Nephron progenitor cell (in vitro differentiated cells): Measurements from ENCODE around the gene FBP1.

Experiments used
- DNase-seq: peaks from one replicate; pipeline ENCODE4 v3.0.0; 2021
- H3K27ac Mint-ChIP-seq: 2 replicates; pipeline ENCODE4 v1.8.0; 2021; ENCODE audit warnings: mild to moderate bottlenecking, moderate library complexity, mixed read lengths
- H3K27me3 Mint-ChIP-seq: 2 replicates; pipeline ENCODE4 v1.8.0; 2021; ENCODE audit warnings: mild to moderate bottlenecking, low read depth, mixed read lengths; ENCODE audit not compliant: poor library complexity
- H3K36me3 Mint-ChIP-seq: 2 replicates; pipeline ENCODE4 v1.8.0; 2021; ENCODE audit warnings: low read depth, mixed read lengths
- H3K4me1 Mint-ChIP-seq: 2 replicates; pipeline ENCODE4 v1.8.0; 2021; ENCODE audit warnings: mixed read lengths
- H3K4me3 Mint-ChIP-seq: 2 replicates; pipeline ENCODE4 v1.8.0; 2021; ENCODE audit warnings: mild to moderate bottlenecking, moderate library complexity, mixed read lengths
- H3K9me3 Mint-ChIP-seq: 2 replicates; pipeline ENCODE4 v1.8.0; 2021; ENCODE audit warnings: mild to moderate bottlenecking, moderate library complexity, mixed read lengths
- TF ChIP-seq, protein P1 (sequence below): fragments of 200-600 bp; sonication (generic); IDR thresholded peaks from 2 replicates; pipeline ENCODE4 v1.5.0; 2021; ENCODE audit warnings: antibody characterized with exemption

The FBP1 gene

DNA sequence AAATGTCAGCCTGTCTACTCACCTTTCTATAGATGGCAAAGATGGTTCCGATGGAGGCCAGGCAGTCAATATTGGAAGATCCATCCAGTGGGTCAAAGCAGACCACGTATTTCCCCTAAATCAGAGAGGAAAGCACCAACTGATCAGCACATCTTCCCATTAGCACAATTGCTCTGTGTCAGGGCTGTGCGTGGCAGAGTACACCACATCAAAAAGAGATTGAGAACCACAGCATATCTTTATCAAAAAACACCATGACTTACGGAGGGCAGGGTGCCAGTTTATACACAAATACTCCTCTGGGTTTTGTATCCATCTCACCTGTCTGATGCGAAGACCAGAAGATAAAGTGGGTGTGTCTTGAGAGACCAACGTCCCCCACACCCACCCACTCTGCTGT lies 54.8 kb downstream of the FBP1 start:
- no peak for DNase-seq
- H3K27ac Mint-ChIP-seq, result peak overlapping the region; percentile 41

DNA sequence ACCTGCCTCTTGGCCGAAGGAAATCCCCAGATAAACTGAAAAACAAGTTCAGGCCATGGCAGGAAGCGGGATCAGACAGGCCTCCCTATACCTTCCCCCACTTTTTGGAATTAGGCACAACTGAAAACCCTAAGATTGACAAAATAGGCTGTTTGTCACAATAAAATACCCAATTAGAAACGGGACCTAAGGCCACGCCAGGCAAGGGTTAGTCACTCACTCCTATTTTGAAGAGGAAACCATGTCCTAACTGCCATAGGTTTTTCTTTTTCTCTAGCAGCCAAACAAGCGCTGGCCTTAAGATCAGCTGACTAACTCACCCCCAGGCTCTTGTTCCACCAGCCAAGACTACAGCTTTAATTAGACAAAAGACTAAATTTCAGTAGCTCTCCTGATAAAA lies 57.6 kb downstream of the FBP1 start:
- H3K36me3 Mint-ChIP-seq, result no peaks in the 10 kb centered on the region
- no peak overlapping the region for H3K27ac Mint-ChIP-seq
- TF ChIP-seq, protein P1, sequence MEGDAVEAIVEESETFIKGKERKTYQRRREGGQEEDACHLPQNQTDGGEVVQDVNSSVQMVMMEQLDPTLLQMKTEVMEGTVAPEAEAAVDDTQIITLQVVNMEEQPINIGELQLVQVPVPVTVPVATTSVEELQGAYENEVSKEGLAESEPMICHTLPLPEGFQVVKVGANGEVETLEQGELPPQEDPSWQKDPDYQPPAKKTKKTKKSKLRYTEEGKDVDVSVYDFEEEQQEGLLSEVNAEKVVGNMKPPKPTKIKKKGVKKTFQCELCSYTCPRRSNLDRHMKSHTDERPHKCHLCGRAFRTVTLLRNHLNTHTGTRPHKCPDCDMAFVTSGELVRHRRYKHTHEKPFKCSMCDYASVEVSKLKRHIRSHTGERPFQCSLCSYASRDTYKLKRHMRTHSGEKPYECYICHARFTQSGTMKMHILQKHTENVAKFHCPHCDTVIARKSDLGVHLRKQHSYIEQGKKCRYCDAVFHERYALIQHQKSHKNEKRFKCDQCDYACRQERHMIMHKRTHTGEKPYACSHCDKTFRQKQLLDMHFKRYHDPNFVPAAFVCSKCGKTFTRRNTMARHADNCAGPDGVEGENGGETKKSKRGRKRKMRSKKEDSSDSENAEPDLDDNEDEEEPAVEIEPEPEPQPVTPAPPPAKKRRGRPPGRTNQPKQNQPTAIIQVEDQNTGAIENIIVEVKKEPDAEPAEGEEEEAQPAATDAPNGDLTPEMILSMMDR, result no peak
- H3K27me3 Mint-ChIP-seq, result peaks cover 1% of the 10 kb centered on the region
- no peak overlapping the region for H3K4me3 Mint-ChIP-seq
- H3K4me1 Mint-ChIP-seq, result peaks cover 13% of the 10 kb centered on the region
- no peaks in the 10 kb centered on the region for H3K9me3 Mint-ChIP-seq
- DNase-seq, result no peak

More for the DNA sequence above, 54.8 kb downstream of the FBP1 start:
- TF ChIP-seq, protein P1, result no peak
- peaks cover 5% of the 10 kb centered on the region for H3K4me1 Mint-ChIP-seq
- no peak overlapping the region for H3K4me3 Mint-ChIP-seq
- H3K36me3 Mint-ChIP-seq, result no peaks in the 10 kb centered on the region
- H3K27me3 Mint-ChIP-seq, result peaks cover 18% of the 10 kb centered on the region
- H3K9me3 Mint-ChIP-seq, result no peaks in the 10 kb centered on the region

DNA sequence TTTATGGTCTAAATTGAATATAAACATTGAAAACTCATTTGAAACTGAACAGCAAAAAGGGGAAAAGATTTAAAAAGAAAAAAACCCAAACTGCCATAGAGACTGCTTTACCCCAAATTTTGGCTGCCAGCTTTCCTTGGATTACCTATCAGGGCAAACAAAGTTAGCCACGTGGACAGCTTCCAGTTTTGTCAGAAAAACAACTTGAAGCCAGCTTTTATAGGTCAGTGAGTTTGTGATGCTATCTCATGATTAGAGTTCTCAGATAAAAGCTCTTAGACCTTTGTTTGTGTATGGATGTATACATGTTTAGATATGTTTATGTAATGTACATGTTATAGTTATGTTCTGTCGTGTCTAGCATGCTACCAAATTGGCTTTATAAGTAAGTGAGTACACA lies 61.7 kb downstream of the FBP1 start:
- H3K4me3 Mint-ChIP-seq, result no peak overlapping the region
- no peak overlapping the region for H3K27ac Mint-ChIP-seq
- H3K27me3 Mint-ChIP-seq, result peaks cover 17% of the 10 kb centered on the region
- H3K4me1 Mint-ChIP-seq, result peaks cover 8% of the 10 kb centered on the region
- H3K36me3 Mint-ChIP-seq, result no peaks in the 10 kb centered on the region
- H3K9me3 Mint-ChIP-seq, result no peaks in the 10 kb centered on the region
- TF ChIP-seq, protein P1, result no peak
- no peak for DNase-seq

DNA sequence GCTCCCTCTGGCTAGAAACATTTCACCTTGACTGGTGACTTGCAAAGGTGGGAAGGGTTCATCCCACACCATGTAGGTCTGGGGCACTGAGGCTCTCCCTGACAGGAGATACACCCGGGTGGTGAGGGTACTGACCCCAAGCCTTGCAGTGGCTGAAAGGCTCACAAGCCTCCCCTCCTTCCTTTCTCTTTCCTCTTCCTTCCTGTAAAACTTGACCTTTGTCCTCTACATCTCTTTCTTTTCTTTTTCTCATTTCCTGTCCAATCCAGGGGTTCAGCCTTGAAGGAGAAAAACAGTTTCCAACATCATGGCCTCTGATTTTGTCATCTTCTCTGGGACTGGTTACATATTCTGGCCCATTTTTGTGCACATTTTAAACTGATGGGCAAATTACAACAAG lies 62.3 kb downstream of the FBP1 start:
- no peaks in the 10 kb centered on the region for H3K9me3 Mint-ChIP-seq
- no peaks in the 10 kb centered on the region for H3K36me3 Mint-ChIP-seq
- peaks cover 8% of the 10 kb centered on the region for H3K4me1 Mint-ChIP-seq
- peaks cover 22% of the 10 kb centered on the region for H3K27me3 Mint-ChIP-seq
- TF ChIP-seq, protein P1, result no peak
- no peak overlapping the region for H3K4me3 Mint-ChIP-seq
- H3K27ac Mint-ChIP-seq, result no peak overlapping the region
- DNase-seq, result no peak

DNA sequence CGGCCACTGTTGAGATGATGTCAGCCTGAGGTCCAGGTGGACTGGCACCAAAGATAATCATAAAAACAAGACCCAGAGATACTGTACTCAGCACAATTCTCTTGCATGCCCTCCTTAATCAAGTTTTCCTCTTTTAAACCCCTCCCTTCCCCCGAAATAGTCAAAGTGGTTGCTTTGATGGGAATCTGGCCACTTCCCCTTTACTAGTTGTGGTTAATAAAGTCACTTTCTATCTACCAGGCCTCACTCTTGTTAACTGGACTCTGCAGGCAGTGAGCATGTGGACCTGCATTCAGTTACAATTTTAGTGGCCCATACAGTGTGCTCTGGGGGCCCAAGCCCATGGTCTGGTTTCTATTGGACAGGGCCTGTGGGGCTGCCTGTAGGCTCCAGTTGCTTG lies 63.2 kb downstream of the FBP1 start:
- Mint-ChIP-seq H3K4me1 (peaks cover 8% of the 10 kb centered on the region), H3K27ac (no peak overlapping the region), H3K9me3 (no peaks in the 10 kb centered on the region), H3K4me3 (no peak overlapping the region), H3K36me3 (no peaks in the 10 kb centered on the region), H3K27me3 (peaks cover 24% of the 10 kb centered on the region)
- TF ChIP-seq, protein P1, result no peak
- DNase-seq, result no peak

DNA sequence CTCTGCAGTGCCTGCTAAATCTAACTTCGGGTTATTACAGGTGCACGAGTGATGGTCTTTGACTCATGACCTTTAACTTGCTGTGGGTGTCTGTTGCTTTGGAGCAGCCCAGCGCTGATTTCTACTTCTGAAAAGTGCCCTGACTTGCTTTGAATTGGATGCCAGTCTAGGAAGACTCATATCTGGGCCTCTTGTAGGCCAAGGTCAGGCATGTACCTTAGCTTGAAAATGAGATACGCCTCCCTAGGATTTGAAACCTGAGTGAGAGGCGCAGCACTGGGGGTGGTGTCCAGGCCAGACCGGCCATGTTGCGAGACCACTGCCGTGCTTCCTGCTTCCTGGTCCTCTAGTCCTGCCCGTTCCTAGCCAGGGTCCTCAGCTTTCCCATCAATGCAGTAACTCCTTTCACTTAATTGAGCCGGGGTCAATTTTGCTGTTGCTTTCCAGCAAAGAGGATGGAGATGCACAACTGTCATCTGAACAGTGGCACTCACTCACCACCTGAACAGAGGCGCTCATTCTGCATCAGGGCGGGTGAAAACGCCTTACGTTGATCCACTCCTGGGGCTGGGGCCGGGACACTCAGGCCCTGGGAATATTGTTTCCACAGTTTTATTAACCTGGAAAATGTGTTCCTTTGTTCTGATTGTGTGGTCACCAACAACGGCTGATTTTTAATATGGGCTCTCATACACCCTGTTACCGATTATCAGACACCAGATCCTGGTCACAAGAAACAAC lies 70.2 kb downstream of the FBP1 start:
- peaks cover 2% of the 10 kb centered on the region for H3K9me3 Mint-ChIP-seq
- H3K27me3 Mint-ChIP-seq, result peaks cover 16% of the 10 kb centered on the region
- DNase-seq, result no peak
- no peak overlapping the region for H3K4me3 Mint-ChIP-seq
- H3K4me1 Mint-ChIP-seq, result no peaks in the 10 kb centered on the region
- TF ChIP-seq, protein P1, result no peak
- H3K36me3 Mint-ChIP-seq, result peaks cover 20% of the 10 kb centered on the region
- H3K27ac Mint-ChIP-seq, result no peak overlapping the region
